Kidney glomerular epithelial cell (primary cell): ENCODE measurements around the gene CPAMD8.
"Not testable (repeated sequence)": the region's sequence is repeated elsewhere in the genome, so short reads cannot be mapped to it uniquely, and the experiment has no call there.

Source experiments
- DNase-seq: peaks from one replicate; lab custom pipeline; 2025; lab: John Stamatoyannopoulos, UW

CPAMD8 gene

DNA sequence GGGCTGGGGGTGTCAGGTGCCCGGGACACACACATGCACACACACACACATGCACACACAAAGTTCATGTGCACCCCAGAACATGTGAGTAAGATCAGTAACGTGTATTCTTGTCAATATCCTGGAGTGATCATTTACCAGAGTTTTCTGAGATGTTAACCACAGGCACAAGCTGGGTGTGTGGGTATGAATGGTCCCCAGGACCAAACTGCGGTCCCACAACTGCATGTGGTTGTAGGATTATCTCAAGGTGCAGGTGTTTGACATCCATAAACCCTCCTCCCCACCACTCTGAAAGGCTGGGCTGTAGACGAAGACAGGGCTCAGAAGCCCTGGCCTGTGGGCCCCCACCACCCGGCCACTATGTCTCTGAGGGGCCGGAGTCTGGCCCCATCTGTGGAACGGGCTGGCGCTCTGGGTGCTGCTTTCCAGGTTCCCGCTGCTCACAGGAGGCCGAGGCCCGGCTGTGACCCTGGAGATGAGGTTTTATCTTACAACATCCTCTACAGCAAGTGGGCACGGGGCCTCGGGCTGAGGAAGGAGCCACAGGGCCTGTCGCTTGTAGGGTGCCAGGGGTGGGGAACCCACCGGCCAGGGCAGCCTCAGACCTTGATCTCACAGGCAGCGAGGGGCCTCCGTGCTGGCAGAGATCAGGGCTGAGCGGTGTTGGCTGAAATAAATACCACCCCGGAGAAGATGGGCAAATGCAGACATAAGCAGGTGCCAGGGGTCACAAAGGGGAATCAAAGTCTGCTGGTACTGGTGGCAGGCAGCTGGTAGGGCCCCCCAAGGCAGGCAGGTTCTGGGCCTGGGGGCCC is 133.5 kb downstream of the CPAMD8 start:
- DNase-seq = no peak

DNA sequence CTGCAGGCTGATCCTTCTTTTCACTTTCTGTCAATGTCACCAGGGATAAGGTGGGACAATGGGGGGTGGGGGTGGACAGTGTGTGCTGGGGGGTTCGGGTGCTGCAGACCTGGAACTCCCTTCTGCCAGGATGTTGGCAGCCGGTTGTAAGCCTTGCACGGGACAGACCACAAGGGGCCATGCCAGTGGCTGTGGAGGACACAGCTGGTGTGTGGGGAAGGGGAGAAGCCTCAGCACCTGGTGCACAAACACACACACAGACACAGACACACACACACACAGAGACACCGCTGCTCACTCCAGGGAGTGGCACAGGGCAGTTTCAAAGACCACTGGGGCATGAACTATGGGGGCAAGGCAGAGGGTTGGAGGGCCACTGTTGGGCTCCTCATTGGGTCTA is 134.2 kb downstream of the CPAMD8 start:
- DNase-seq = no peak

DNA sequence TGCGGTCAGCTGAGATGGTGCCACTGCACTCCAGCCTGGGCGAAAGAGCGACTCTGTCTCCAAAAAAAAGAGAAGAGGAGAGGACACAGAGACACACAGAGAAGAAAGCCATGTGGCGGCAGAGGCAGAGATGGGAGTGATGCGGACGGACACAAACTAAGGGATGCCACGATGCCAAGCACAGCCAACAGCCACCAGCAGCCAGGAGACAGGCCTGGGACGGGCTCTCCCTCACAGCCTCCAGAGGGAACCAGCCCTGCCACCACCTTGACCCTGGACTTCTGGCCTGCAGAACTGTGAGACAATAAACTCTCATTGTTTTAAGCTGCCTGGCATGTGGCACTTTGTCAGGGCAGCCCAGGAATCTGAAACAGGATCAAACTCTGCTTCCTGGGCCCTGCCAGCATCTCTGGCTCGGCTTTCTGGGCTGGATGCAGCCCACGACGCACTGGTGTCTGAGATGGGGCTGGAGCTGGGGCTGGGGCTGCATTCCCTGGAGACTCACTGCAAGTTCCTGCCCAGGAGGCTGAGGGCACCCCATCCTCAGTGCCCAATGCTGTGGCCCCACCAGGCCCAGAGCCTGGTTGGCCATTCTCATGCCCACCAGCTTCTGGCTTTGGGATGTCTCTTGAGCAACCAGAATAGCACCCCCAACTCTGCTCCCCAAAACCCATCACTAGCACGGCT is 134.8 kb downstream of the CPAMD8 start:
- DNase-seq = no peak

DNA sequence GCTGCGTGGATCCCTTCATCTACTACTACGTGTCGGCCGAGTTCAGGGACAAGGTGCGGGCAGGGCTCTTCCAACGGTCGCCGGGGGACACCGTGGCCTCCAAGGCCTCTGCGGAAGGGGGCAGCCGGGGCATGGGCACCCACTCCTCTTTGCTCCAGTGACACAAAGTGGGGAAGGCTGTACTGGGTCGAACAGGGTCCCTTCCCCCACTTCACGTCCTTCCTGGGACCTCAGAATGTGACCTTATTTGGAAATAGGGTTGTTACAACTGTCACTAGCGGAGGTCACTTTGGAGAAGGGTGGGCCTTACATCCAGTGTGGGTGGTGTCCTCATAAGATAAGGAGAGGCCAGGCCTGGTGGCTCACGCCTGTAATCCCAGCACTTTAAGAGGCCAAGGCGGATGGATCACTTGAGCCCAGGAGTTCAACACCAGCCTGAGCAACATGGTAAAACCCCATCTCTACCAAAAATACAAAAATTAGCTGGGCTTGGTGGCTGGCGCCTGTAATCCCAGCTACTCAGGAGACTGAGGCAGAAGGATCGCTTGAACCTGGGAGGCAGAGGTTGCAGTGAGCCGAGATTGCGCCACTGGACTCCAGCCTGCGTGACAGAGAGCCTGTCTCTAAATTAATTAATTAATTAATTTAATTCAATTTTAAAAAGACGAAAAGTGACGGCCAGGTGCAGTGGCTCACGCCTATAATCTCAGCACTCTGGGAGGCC is 136.0 kb downstream of the CPAMD8 start:
- no peak for DNase-seq

DNA sequence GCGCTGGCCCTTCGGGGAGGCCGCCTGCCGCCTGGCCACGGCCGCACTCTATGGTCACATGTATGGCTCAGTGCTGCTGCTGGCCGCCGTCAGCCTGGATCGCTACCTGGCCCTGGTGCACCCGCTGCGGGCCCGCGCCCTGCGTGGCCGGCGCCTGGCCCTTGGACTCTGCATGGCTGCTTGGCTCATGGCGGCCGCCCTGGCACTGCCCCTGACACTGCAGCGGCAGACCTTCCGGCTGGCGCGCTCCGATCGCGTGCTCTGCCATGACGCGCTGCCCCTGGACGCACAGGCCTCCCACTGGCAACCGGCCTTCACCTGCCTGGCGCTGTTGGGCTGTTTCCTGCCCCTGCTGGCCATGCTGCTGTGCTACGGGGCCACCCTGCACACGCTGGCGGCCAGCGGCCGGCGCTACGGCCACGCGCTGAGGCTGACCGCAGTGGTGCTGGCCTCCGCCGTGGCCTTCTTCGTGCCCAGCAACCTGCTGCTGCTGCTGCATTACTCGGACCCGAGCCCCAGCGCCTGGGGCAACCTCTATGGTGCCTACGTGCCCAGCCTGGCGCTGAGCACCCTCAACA is 136.6 kb downstream of the CPAMD8 start:
- no peak for DNase-seq

DNA sequence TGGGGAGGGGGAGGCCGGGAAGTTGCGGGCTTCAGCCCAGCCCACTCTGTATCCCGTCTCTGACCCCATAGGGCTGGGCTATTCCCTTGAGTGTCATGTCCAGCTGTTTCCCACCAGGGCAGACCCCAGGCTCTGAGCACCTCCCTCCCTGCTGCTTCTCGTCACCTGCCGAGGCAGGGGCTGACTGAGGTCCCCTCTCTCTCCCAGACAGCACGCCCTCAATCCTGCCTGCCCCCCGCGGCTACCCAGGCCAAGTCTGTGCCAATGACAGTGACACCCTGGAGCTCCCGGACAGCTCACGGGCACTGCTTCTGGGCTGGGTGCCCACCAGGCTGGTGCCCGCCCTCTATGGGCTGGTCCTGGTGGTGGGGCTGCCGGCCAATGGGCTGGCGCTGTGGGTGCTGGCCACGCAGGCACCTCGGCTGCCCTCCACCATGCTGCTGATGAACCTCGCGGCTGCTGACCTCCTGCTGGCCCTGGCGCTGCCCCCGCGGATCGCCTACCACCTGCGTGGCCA is 137.2 kb downstream of the CPAMD8 start:
- no peak for DNase-seq

DNA sequence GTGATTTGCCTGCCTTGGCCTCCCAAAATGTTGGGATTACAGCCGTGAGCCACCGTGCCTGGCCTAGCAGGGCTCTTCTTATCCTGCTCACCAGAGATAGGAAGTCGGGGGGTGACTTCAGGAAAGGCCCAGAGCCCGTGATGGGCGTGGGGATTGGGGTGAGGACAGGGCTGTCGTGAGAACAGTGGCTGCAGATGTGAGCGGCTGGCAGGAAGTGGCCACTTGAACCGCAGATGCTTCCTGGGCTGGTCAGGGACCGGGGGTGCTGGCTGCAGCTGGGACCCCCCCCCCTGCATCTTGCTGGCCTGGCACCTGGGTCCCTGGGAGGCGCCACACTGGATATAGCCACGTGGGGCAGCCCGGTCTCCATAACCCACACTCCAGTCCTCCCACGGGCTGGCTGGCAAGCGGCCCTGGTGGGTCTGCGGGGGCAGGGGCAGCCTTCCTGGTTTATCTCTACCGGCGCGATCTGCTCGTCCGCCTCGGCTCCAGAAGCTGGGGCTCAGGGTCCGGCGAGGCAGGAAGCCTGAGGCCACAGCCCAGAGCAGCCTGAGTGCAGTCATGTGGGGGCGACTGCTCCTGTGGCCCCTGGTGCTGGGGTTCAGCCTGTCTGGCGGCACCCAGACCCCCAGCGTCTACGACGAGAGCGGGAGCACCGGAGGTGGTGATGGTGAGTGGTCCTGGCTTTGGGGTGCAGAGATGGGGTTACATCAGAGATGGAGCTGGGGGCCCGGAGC is 137.8 kb downstream of the CPAMD8 start, which contains the start of gene F2RL3:
Gene F2RL3 (plus strand): TSS at position 371 of the 737 bp plus-strand sequence. CDS start 191 bp downstream, at position 562.
- DNase-seq = no peak

DNA sequence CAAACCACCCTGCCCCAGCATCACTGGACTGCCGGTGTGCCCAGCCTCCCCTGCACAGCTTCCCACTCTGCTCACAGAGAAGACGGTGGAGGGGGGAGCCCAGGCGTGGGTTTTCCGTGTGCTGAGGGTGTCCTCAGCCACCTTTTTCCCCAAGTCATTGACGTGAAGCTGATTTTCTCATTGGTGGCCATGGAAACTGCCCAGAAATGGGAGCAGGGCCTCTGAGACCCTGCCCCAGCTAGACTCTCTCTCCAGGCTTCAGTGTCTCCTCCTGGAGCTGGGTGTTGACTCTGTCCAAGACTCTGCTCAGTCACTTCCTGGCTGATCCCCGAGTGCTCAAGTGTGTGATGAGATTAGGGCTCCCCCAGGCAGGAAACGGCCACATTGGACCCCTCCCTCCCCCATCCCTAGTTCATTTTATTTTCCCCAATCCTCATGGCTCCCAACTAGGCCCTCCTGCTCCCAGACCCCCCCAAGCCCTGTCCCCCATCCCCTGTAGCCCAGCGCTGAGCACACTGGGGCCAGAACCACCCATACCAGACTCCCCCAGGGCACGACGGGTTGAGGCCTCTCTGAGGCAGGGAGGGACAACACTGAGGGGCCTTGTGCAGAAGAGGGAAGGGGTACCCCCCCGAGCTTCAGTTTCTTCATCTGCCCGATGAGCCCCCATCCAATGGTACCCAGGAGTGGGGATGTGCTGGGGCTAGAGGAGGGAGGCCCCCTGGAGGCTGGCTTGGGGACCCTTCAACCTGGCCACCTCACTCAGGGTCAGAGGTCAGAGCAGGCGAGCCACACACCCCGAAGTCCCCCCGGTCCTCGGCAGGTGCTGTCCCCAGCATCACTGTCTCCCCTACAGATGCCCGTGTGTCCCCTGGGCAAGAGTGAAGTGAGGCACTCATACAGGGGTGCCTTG is 139.0 kb downstream of the CPAMD8 start:
- no peak for DNase-seq

DNA sequence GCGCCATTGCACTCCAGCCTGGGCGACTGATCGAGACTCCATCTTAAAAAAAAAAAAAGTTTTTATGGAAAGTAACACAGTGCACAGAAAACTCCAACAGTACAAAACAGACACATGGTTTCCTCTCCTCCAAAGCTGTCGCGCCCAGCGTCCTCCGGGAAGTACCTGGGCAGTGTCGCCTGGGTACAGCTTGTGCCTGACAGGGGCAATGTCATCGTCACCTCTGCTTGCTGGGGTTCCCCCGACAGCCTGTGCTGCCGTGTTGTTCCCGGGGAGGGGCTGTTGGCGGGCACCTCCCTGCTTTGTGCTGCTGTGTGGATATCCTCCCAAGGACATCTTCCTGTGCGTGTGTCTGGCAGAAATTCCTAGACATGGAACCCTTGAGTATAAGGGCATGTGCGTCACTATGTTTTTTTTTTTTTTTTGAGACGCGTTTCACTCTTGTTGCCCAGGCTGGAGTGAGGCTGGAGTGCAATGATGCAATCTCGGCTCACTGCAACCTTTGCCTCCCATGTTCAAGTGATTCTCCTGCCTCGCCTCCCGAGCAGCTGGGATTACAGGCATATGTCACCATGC is 140.2 kb downstream of the CPAMD8 start:
- DNase-seq = no peak

DNA sequence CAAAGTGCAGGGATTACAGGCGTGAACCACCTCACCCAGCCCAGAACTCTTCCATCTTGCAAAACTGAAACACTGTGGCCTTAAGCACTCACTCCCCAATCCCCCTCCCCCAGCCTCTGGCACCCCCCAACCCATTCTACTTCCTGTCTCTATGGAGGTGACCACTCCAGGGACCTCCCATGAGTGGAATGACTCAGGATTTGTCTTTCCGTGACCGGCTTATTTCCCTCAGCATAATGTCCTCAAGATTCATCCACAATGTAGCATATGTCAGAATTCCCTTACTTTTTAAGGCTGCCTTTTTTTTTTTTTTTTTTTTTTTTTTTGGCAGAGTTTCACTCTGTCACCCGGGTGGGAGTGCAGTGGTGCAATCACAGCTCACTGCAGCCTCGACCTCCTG is 141.4 kb downstream of the CPAMD8 start:
- DNase-seq = no peak

DNA sequence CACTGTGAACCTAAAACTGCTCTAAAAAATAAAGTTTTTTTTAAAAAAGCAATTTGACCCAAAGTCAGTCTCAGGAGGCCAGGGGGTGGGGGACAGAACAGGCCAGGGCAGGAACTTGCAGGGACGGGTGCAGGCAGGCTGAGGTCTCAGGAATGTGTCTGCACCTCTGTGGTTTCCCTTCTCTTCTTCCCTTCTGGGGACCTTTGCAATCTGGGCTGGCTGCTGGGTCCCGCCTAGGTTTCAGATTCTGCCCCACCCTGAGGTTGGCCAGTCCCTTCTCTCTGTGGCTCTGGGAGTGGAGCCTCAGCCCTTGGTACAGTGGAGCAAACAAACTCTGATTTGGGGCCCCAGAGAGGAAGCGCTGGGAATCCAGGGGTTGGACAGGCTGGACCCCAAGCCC is 143.1 kb downstream of the CPAMD8 start:
- DNase-seq = no peak

DNA sequence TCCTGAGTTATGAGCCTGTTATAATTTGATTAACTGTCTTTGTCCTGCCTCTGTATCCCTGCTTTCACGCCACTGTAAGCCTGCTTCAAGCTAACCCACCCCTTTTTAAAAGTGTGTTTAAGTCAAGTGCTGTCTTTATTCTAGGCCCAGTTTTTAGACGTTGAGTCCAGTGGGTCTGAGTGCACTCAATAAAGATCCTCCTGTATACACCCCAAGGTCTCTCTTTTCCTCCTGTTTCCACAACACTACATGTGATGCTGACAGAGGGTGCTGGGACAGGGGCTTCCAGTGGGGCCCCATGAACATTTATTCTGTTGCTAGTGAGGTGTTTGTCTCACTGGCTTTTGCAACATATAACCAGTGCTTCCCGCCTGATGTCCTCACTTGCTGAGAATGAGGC is 144.5 kb downstream of the CPAMD8 start:
- DNase-seq = no peak

DNA sequence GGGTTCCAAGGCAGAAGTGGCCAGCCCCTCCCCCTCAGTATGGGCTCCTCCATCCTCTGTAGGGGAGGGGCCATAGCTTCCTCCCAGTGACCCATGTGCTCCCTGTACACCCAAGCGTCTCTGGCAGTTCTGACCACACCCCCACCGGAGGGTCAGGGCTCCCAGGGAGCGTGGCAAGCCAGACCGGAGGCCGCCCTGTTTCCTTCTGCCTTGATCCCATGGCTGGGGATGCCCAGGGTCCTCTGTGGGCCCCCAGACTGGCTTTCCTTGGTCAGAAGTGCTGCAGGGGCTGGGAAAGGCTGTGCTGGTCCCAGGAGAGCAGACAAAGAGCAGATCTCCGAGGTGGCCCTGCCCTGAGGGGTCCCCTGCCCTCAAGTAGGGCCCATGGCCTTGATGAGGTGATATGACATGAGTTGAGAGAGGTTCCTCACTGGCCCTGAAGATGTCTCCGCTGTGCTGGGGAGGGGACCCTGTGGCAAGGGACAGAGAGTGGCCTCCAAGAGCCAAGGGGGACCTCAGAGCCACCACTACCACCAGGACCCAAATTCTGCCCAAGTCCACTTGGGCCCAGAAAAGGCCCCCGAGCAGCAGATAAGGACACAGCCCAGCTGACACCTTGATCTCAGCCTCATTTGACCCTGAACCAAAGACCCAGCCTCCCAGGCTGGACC is 145.6 kb downstream of the CPAMD8 start:
- no peak for DNase-seq

DNA sequence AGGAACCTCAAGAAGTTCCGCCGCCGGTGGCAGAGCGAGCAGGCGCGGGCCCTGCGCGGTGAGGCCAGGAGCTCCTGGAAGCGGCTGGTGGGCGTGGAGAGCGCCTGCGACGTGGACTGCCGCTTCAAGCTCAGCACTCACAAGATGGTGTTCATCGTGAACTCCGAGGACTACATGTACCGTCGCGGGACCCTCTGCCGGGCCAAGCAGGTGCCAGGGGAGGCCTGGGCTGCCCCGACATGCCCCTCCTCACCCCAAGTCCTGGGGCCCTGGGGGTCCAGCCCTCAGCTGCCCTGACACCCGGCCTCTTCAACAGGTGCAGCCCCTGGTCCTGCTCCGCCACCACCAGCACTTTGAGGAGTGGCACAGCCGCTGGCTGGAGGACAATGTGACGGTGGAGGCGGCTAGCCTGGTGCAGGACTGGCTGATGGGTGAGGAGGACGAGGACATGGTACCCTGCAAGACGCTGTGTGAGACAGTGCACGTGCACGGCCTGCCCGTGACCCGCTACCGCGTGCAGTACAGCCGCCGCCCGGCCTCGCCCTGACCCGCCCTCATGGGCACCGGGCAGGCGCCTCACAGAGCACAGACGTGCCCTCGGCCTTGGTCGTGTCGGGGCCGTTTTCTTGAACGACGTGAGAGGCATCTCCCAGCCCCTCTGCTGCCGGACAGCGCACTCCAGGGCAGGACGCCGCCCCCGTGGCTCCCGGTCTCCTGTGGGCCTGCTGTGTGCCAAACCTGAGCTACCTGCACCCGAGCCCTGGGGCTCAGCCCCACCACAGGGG is 148.2 kb downstream of the CPAMD8 start:
- no peak for DNase-seq

DNA sequence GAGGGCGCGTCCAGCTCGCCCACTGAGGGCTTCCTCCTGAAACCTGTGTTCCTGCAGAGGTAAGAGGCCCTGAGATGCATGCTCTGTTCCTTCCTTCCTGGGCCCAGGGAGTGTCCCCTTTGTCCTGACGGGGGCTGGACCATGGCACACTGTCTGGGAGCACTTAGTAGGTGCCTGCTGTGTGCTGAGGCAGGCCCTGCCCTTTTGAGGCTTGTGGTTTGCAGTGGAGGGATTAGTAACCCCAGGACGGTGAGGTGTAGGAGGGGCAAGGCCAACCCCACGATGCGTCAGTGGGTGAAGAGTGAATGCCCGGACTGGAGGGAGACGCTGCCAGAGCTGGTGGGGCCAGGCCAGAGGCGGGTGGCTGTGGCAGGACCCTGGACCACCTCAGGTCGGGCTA is 149.0 kb downstream of the CPAMD8 start:
- DNase-seq = no peak

DNA sequence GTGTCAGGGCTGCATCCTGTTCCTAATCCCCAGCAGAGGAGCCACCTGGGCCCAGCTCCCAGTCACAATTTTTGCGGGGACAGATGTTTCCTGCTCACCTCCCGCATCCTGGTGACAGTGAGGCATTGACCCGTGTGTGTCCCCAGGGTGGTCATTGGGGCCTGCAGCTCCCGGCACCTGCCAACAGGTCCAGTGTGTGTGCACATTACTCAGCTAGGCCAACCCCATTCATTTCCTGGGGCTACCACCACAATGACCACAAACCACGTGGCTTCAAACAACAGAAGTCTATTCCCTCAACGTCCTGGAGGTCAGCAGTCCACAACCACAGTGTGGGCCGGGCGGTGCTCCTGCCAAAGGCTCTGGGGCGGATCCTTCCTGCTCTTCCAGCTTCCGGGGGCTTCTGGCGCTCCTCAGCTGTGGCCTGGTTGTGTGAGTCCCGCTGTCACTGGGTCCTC is 149.7 kb downstream of the CPAMD8 start:
- DNase-seq = no peak

DNA sequence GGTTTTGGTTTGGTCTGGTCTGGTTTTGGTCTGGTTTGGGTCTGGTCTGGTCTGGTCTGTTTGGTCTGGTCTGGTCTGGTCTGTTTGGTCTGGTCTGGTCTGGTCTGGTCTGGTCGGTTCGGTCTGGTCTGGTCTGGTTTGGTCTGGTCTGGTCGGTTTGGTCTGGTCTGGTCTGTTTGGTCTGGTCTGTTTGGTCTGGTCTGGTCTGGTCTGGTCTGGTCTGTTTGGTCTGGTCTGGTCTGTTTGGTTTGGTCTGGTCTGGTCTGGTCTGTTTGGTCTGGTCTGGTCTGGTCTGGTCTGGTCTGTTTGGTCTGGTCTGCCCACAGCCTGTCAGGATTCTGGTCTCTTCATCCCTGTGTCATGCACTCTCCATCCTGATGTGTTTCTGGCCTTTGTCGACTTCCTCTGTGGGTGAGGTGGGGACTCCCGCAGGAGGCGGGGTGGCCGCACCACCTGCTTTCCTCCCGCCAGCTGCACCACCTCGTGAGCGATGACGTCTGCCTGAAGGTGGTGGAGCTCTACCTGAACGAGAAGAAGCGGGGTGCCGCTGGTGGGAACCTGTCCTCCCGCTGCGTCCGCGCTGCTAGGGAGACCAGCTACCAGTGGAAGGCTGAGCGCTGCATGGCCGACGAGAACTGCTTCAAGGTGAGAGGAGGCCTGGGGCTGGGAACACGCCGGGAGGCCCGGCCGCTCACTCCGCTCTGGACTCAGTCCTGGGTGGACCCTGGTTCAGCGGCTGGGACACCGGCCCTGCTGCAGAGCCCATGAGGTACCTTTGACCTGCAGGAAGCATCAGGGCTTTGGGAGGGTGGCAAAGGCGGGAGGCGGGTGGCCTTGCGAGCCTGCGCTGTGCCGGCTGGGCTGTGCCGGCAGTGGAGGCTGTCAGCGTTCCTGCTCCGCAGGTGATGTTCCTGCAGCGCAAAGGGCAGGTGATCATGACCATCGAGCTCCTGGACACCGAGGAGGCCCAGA is 150.7 kb downstream of the CPAMD8 start:
- DNase-seq = no peak

DNA sequence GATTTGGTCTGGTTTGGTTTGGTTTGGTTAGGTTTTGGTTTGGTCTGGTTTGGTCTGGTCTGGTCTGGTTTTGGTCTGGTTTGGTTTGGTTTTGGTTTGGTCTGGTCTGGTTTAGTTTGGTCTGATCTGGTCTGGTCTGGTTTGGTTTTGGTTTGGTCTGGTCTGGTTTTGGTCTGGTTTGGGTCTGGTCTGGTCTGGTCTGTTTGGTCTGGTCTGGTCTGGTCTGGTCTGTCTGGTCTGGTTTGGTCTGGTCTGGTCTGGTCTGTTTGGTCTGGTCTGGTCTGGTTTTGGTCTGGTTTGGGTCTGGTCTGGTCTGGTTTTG is 151.7 kb downstream of the CPAMD8 start:
- DNase-seq = not testable (repeated sequence)
